Progenitor cell of endocrine pancreas (in vitro differentiated cells): ENCODE measurements around the gene C10orf71. TPM values are rescaled to one million over a fixed set of nuclear protein-coding genes. Genes with fewer than 3 reads are reported as not detected.

Source experiments
- DNase-seq: peaks from one replicate; pipeline ENCODE4 v3.0.0; 2021; ENCODE audit warnings: low spot score; ENCODE audit not compliant: unreplicated experiment
- H3K27ac Mint-ChIP-seq: 2 replicates; pipeline ENCODE4 v1.8.0; 2021; ENCODE audit warnings: mild to moderate bottlenecking, moderate library complexity, mixed read lengths
- H3K27me3 Mint-ChIP-seq: 2 replicates; pipeline ENCODE4 v1.8.0; 2021; ENCODE audit warnings: mixed read lengths
- H3K36me3 Mint-ChIP-seq: 2 replicates; pipeline ENCODE4 v1.8.0; 2022; ENCODE audit warnings: mixed read lengths; ENCODE audit not compliant: insufficient read depth
- H3K4me1 Mint-ChIP-seq: 2 replicates; pipeline ENCODE4 v1.8.0; 2021; ENCODE audit warnings: low read depth, mixed read lengths
- H3K4me3 Mint-ChIP-seq: 2 replicates; pipeline ENCODE4 v1.8.0; 2021; ENCODE audit warnings: low read depth, mild to moderate bottlenecking, moderate library complexity, mixed read lengths
- H3K9me3 Mint-ChIP-seq: 2 replicates; pipeline ENCODE4 v1.8.0; 2021; ENCODE audit warnings: low read depth, mixed read lengths
- CTCF ChIP-seq: fragments of 200-600 bp; sonication (generic); IDR thresholded peaks from one replicate; pipeline ENCODE4 v1.5.0; 2021; ENCODE audit warnings: antibody characterized with exemption, mild to moderate bottlenecking; ENCODE audit not compliant: unreplicated experiment
- total RNA-seq: library from RNA; stranded (reverse); gene quantifications from 2 replicates; pipeline ENCODE4 v1.2.1, GENCODE V29; 2021

The C10orf71 gene
- total RNA-seq, 1 donor from 2014 or later: not detected

GRCh38 chr10:49311555-49312236, 12.7 kb downstream of the C10orf71 start:
- Mint-ChIP-seq H3K36me3 (no peaks in the 10 kb centered on the region), H3K9me3 (no peaks in the 10 kb centered on the region), H3K4me1 (no peaks in the 10 kb centered on the region), H3K27ac (no peak overlapping the region), H3K4me3 (no peak overlapping the region), H3K27me3 (peaks cover 34% of the 10 kb centered on the region)
- no peak for DNase-seq
- no peak for TF ChIP-seq CTCF

GRCh38 chr10:49312246-49312869, 13.4 kb downstream of the C10orf71 start:
- Mint-ChIP-seq H3K27me3 (peaks cover 34% of the 10 kb centered on the region), H3K27ac (no peak overlapping the region), H3K4me1 (no peaks in the 10 kb centered on the region), H3K9me3 (no peaks in the 10 kb centered on the region), H3K4me3 (no peak overlapping the region), H3K36me3 (no peaks in the 10 kb centered on the region)
- no peak for TF ChIP-seq CTCF
- DNase-seq: no peak

GRCh38 chr10:49313501-49314070, 14.6 kb downstream of the C10orf71 start:
- Mint-ChIP-seq H3K4me3 (no peak overlapping the region), H3K9me3 (no peaks in the 10 kb centered on the region), H3K27ac (no peak overlapping the region), H3K27me3 (peaks cover 34% of the 10 kb centered on the region), H3K4me1 (no peaks in the 10 kb centered on the region), H3K36me3 (no peaks in the 10 kb centered on the region)
- TF ChIP-seq CTCF: no peak
- DNase-seq: no peak

GRCh38 chr10:49314806-49315205, 15.8 kb downstream of the C10orf71 start:
- Mint-ChIP-seq H3K4me3 (no peak overlapping the region), H3K27me3 (peaks cover 34% of the 10 kb centered on the region), H3K4me1 (no peaks in the 10 kb centered on the region), H3K27ac (no peak overlapping the region), H3K9me3 (no peaks in the 10 kb centered on the region), H3K36me3 (no peaks in the 10 kb centered on the region)
- no peak for TF ChIP-seq CTCF
- DNase-seq: no peak

GRCh38 chr10:49318028-49318427, 19.1 kb downstream of the C10orf71 start:
- H3K27ac Mint-ChIP-seq: no peak overlapping the region
- no peaks in the 10 kb centered on the region for H3K4me1 Mint-ChIP-seq
- H3K36me3 Mint-ChIP-seq: no peaks in the 10 kb centered on the region
- no peak overlapping the region for H3K4me3 Mint-ChIP-seq
- H3K27me3 Mint-ChIP-seq: peaks cover 23% of the 10 kb centered on the region
- TF ChIP-seq CTCF: no peak
- H3K9me3 Mint-ChIP-seq: no peaks in the 10 kb centered on the region
- DNase-seq: no peak
